Lung (tissue), 12 donors: ENCODE results near the gene ESR1. TPM values are rescaled to one million over a fixed set of nuclear protein-coding genes. Genes with fewer than 3 reads are reported as not detected.
"Not testable (repeated sequence)": the region's sequence is repeated elsewhere in the genome, so short reads cannot be mapped to it uniquely, and the experiment has no call there.

ENCODE experiments used
- ATAC-seq: fragments of 200-7000 bp; cut with Tn5 transposase; one replicate; pipeline ENCODE4 v1.9.1; 2020; ENCODE audit warnings: moderate number of reproducible peaks; ENCODE audit not compliant: insufficient read depth, low FRiP score
- DNase-seq, 3 donors: peaks; one replicate each; pipeline ENCODE4 v3.0.0-alpha.2; 2013 to 2017
- H3K27ac ChIP-seq, 2 donors: one replicate each; pipeline ENCODE4 v1.5.1; 2013; ENCODE audit warnings: mild to moderate bottlenecking in 2 of 2, moderate library complexity in 2 of 2, control low read depth in 1 of 2, inconsistent platforms in 1 of 2, low read depth in 1 of 2, low read length in 1 of 2
- H3K27me3 ChIP-seq, 3 donors: one replicate each; pipeline ENCODE4 v1.5.1; 2013; ENCODE audit warnings: low read length in 2 of 3; ENCODE audit not compliant: control insufficient read depth in 3 of 3, insufficient read depth in 3 of 3
- H3K36me3 ChIP-seq, 4 donors: one replicate each; pipeline ENCODE4 v1.5.1; 2013; ENCODE audit warnings: low read length in 4 of 4, mild to moderate bottlenecking in 1 of 4, moderate library complexity in 1 of 4; ENCODE audit not compliant: control insufficient read depth in 4 of 4, insufficient read depth in 4 of 4
- H3K4me1 ChIP-seq, 5 donors: one replicate each; pipeline ENCODE4 v1.5.1; 2013; ENCODE audit warnings: low read length in 5 of 5, mild to moderate bottlenecking in 2 of 5, moderate library complexity in 1 of 5; ENCODE audit not compliant: control insufficient read depth in 5 of 5, insufficient read depth in 5 of 5
- H3K4me3 ChIP-seq: one replicate; pipeline ENCODE4 v1.5.1; 2013; ENCODE audit warnings: mild to moderate bottlenecking, control low read depth, moderate library complexity
- H3K9ac ChIP-seq, 2 donors: one replicate each; pipeline ENCODE4 v1.5.1; 2013; ENCODE audit warnings: low read length in 2 of 2, control low read depth in 1 of 2; ENCODE audit not compliant: insufficient read depth in 1 of 2
- H3K9me3 ChIP-seq, 4 donors: one replicate each; pipeline ENCODE4 v1.5.1; 2013; ENCODE audit warnings: low read length in 3 of 4, mild to moderate bottlenecking in 1 of 4, moderate library complexity in 1 of 4; ENCODE audit not compliant: control insufficient read depth in 4 of 4, insufficient read depth in 3 of 4
- WGBS, 2 donors: extraction: QIAGEN DNeasy Blood & Tissue Kit; methylation state at CpG; one replicate each; pipeline ENCODE4 v1.1.7; 2013; 5-methylcytosine and 5-hydroxymethylcytosine counted together
- polyA plus RNA-seq, 2 donors: library from polyadenylated mRNA; stranded (reverse); fragments of 200-250 nt; gene quantifications; one replicate each; pipeline ENCODE4 v1.2.1, GENCODE V29; 2013
- total RNA-seq, 2 donors: library from RNA; depleted of rRNA in 1 of 2; stranded (reverse); fragments of >200 nt in 1 of 2; gene quantifications; one replicate each; pipeline ENCODE4 v1.2.1, GENCODE V29; 2014 to 2021
- TF ChIP-seq, protein P1 (sequence below): IDR thresholded peaks from 2 replicates; pipeline ENCODE4 v1.5.1; 2012; ENCODE audit warnings: mild to moderate bottlenecking; ENCODE audit errors: control extremely low read depth, extremely low read depth
- donor health status: control.
- donor health status: control.
- donor health status: Bipolar disorder and iron deficiency.
- donor health status: healthy.
- donor health status: DM: yes; HTN: yes; CAD: no.

ESR1 gene
- total and polyA plus RNA-seq, 4 donors, result 0.14 to 3.7 (median 0.78) TPM

DNA sequence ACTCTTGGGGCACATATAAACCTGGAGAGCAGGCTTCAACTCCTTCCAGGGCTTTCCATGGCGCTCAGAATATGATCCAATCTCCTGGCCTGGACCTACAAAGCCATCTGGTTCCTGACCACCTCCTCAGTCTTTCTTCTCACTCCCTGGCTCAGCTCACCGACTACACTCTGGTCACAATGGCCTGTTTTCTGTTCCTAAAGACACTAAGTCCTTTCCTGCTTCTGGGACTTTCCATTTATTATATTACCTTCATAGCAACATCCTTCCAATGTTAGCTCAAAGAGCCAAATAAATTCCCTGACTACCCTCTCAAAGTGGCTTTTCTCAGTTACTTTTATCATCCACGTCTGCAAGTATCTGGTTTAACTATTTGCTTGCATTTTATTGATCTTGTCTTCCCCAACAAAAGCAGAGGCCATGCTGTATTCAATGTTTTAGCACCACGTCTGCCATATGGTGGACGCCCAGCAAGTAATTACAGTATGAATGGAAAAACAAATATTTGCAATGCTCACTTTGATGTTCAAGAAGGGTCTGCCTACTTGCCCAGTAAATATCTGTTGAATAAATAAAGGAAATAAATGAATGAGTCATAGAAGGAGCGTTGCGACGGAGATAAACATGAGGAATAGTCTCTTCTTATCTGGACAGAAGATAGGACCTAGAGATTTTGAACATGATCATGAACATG, 328.4 kb downstream of the ESR1 start:
- no peaks in the 10 kb centered on the region for H3K4me1 ChIP-seq
- DNase-seq (no peak), ATAC-seq (no peak)
- H3K9me3 ChIP-seq, result no peaks in the 10 kb centered on the region
- no peaks in the 10 kb centered on the region for H3K27me3 ChIP-seq
- 65 to 82% methylated on average over 8 of the region's 8 CpGs for WGBS, 2 donors
- TF ChIP-seq, protein P1, sequence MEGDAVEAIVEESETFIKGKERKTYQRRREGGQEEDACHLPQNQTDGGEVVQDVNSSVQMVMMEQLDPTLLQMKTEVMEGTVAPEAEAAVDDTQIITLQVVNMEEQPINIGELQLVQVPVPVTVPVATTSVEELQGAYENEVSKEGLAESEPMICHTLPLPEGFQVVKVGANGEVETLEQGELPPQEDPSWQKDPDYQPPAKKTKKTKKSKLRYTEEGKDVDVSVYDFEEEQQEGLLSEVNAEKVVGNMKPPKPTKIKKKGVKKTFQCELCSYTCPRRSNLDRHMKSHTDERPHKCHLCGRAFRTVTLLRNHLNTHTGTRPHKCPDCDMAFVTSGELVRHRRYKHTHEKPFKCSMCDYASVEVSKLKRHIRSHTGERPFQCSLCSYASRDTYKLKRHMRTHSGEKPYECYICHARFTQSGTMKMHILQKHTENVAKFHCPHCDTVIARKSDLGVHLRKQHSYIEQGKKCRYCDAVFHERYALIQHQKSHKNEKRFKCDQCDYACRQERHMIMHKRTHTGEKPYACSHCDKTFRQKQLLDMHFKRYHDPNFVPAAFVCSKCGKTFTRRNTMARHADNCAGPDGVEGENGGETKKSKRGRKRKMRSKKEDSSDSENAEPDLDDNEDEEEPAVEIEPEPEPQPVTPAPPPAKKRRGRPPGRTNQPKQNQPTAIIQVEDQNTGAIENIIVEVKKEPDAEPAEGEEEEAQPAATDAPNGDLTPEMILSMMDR, result no peak
- H3K9ac ChIP-seq, result no peak overlapping the region
- no peak overlapping the region for H3K27ac ChIP-seq
- H3K36me3 ChIP-seq, result peaks cover 29 to 45% (median 40%) of the 10 kb centered on the region in 4 donors
- no peak overlapping the region for H3K4me3 ChIP-seq

DNA sequence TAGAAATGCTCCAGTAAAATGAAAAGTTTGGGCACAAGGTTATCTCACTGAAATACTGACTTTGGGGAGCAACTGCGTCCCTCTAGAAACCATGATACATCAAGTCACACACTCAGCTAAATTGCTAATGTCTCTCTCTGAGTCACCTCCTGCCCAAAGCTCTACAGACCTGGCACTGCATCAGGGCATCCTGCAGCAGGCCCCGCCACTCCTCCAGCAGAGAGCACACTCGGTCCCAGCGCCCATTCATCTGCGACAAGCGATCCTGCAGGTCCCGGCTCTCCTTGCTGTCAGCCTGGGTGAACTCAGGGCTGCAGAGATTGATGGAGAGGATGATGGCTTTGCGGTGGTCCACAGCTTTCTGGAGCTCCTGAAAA, 329.0 kb downstream of the ESR1 start:
- 85 to 94% methylated on average over 8 of the region's 8 CpGs for WGBS, 2 donors
- DNase-seq, result no peak
- no peak overlapping the region for H3K9ac ChIP-seq
- H3K27me3 ChIP-seq, result no peaks in the 10 kb centered on the region
- H3K36me3 ChIP-seq, result peaks cover 32 to 46% (median 43%) of the 10 kb centered on the region in 4 donors
- ATAC-seq, result no peak
- H3K27ac ChIP-seq, result no peak overlapping the region
- no peaks in the 10 kb centered on the region for H3K9me3 ChIP-seq
- H3K4me1 ChIP-seq, result no peaks in the 10 kb centered on the region
- TF ChIP-seq, protein P1, result no peak
- H3K4me3 ChIP-seq, result no peak overlapping the region

DNA sequence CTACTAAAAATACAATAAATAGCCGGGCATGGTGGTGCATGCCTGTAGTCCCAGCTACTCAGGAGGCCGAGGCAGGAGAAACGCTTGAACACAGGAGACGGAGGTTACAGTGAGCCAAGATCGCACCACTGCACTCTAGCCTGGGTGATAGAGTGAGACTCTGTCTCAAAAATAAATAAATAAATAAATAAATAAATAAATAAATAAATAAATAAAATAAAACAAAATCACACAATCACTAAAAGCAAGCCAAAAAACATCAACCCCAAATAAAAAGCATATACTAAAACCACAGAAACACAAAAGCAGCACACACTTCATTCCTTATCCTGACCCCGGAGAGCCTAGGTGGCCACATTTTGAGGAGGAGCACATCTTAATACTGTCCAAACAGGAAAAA, 330.9 kb downstream of the ESR1 start:
- not testable (repeated sequence) for H3K27me3 ChIP-seq, H3K9ac ChIP-seq, H3K4me3 ChIP-seq, ATAC-seq, DNase-seq, H3K4me1 ChIP-seq, H3K9me3 ChIP-seq, H3K27ac ChIP-seq
- peaks cover 24 to 31% (median 28%) of the 10 kb centered on the region in 4 donors for H3K36me3 ChIP-seq
- 98% methylated on average over 6 of the region's 6 CpGs for WGBS, 2 donors

DNA sequence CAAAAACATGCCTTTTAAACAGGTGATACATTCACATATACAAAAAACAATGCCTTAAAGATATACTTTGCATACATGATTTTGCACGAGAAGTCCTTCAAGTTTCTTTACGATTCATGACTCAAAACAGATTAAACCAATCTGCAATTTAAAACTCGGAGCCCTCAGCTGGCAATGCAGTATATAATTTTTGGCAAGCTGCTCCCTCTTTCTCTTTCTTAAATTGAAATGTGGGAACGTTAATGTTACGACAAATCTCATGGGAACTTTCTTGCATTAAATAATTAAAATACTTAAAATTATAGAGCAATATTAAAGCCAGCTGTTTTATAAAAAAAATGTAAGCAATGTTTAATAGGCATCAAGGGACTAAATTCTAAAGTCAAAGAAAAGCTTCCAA, 334.6 kb downstream of the ESR1 start:
- 81 to 88% methylated on average over 5 of the region's 5 CpGs for WGBS, 2 donors

More for the DNA sequence above, 334.6 kb downstream of the ESR1 start:
- TF ChIP-seq, protein P1, result no peak
- Histone ChIP-seq H3K27ac (no peak overlapping the region), H3K9ac (no peak overlapping the region), H3K9me3 (no peaks in the 10 kb centered on the region), H3K27me3 (no peaks in the 10 kb centered on the region), H3K4me1 (peaks cover 0 to 3% (median 0%) of the 10 kb centered on the region in 5 donors), H3K4me3 (no peak overlapping the region), H3K36me3 (peaks cover 20 to 34% (median 26%) of the 10 kb centered on the region in 4 donors)
- peak in 2 of 3 donors; percentile 31 to 49 for DNase-seq
- ATAC-seq, result no peak
